ENCODE data around the gene DNPEP.
A peak's percentile ranks its signal among the peaks of the same experiment; 100 is the strongest.
"Not testable (repeated sequence)": the region's sequence is repeated elsewhere in the genome, so short reads cannot be mapped to it uniquely, and the experiment has no call there.

Gene DNPEP

GRCh38 chr2:219418155-219419011 lies 30.7 kb upstream of the DNPEP start, which contains the start of gene DES:
Gene DES (plus strand): TSS chr2:219418377. CDS start chr2:219418463, 86 bp downstream.
- DNase-seq: no peak

GRCh38 chr2:219417374-219417773 lies 29.7 kb upstream of the DNPEP start:
- DNase-seq: no peak

GRCh38 chr2:219416938-219417337 lies 29.2 kb upstream of the DNPEP start:
- no peak for DNase-seq

GRCh38 chr2:219416235-219416602 lies 28.5 kb upstream of the DNPEP start:
- DNase-seq: no peak

GRCh38 chr2:219415580-219416234 lies 28.0 kb upstream of the DNPEP start:
- DNase-seq: no peak

- no peak for DNase-seq
Observed at GRCh38 chr2:219414857-219415256, 27.1 kb upstream of the DNPEP start.

GRCh38 chr2:219410390-219410789 lies 22.7 kb upstream of the DNPEP start:
- DNase-seq: no peak

GRCh38 chr2:219409619-219410018 lies 21.9 kb upstream of the DNPEP start:
- DNase-seq: no peak

- no peak for DNase-seq
Observed at GRCh38 chr2:219408631-219409030, 20.9 kb upstream of the DNPEP start.

- no peak for DNase-seq
Observed at GRCh38 chr2:219408204-219408603, 20.5 kb upstream of the DNPEP start.

GRCh38 chr2:219407343-219407742 lies 19.6 kb upstream of the DNPEP start:
- DNase-seq: not testable (repeated sequence)

- no peak for DNase-seq
Observed at GRCh38 chr2:219406861-219407230, 19.1 kb upstream of the DNPEP start.

GRCh38 chr2:219405958-219406860 lies 18.5 kb upstream of the DNPEP start:
- DNase-seq: no peak

- DNase-seq: no peak
Observed at GRCh38 chr2:219405451-219405850, 17.7 kb upstream of the DNPEP start.

GRCh38 chr2:219404954-219405353 lies 17.2 kb upstream of the DNPEP start:
- DNase-seq: no peak

- DNase-seq: no peak
Observed at GRCh38 chr2:219404291-219404910, 16.7 kb upstream of the DNPEP start.

GRCh38 chr2:219403861-219404260 lies 16.1 kb upstream of the DNPEP start:
- no peak for DNase-seq

- peak; percentile 8 to 14 for DNase-seq
Observed at GRCh38 chr2:219402665-219403515, 15.2 kb upstream of the DNPEP start.

- DNase-seq: no peak
Observed at GRCh38 chr2:219401606-219402005, 13.9 kb upstream of the DNPEP start.

- no peak for DNase-seq
Observed at GRCh38 chr2:219400562-219400961, 12.8 kb upstream of the DNPEP start.

- DNase-seq: no peak
Observed at GRCh38 chr2:219399716-219400478, 12.2 kb upstream of the DNPEP start.

Data from bone marrow (tissue), 2 donors.